Loucy (cell line): Measurements from ENCODE around the gene ATP6V0A4.

Source experiments
- H2AFZ ChIP-seq: fragments of 200-600 bp; sonication (generic); 2 replicates; pipeline ENCODE4 v1.6.0; 2016; ENCODE audit warnings: antibody characterized with exemption, mild to moderate bottlenecking, low read length, moderate library complexity
- H3F3A ChIP-seq: fragments of 200-600 bp; 2 replicates; pipeline ENCODE4 v1.6.0; 2016; ENCODE audit warnings: antibody characterized with exemption, low read depth, mild to moderate bottlenecking
- H3K27me3 ChIP-seq: fragments of 200-600 bp; sonication (generic); 2 replicates; pipeline ENCODE4 v1.6.1; 2014; ENCODE audit warnings: low read length, mild to moderate bottlenecking; ENCODE audit not compliant: insufficient read depth, poor library complexity, severe bottlenecking
- H3K36me3 ChIP-seq: fragments of 200-600 bp; sonication (generic); 2 replicates; pipeline ENCODE4 v1.6.1; 2016; ENCODE audit warnings: low read length; ENCODE audit not compliant: insufficient read depth
- H3K4me1 ChIP-seq: fragments of 200-600 bp; sonication (generic); 2 replicates; pipeline ENCODE4 v1.5.1; 2014; ENCODE audit warnings: low read length, mild to moderate bottlenecking; ENCODE audit not compliant: insufficient read depth, poor library complexity, severe bottlenecking
- H3K4me2 ChIP-seq: fragments of 200-600 bp; sonication (generic); 2 replicates; pipeline ENCODE4 v1.6.0; 2014; ENCODE audit warnings: antibody characterized with exemption, low read length, low read depth, mild to moderate bottlenecking; ENCODE audit not compliant: poor library complexity, severe bottlenecking
- H3K4me3 ChIP-seq: fragments of 200-600 bp; sonication (generic); 2 replicates; pipeline ENCODE4 v1.5.1; 2014; ENCODE audit warnings: low read length, mild to moderate bottlenecking, mixed read lengths; ENCODE audit not compliant: poor library complexity, severe bottlenecking
- H3K79me2 ChIP-seq: fragments of 200-600 bp; sonication (generic); 2 replicates; pipeline ENCODE4 v1.6.1; 2014; ENCODE audit warnings: low read length; ENCODE audit not compliant: insufficient read depth
- H3K9ac ChIP-seq: fragments of 200-600 bp; sonication (generic); 2 replicates; pipeline ENCODE4 v1.6.0; 2014; ENCODE audit warnings: mild to moderate bottlenecking, low read depth, low read length, moderate library complexity; ENCODE audit not compliant: poor library complexity, severe bottlenecking
- H3K9me2 ChIP-seq: fragments of 200-600 bp; sonication (generic); replicated peaks from 2 replicates; pipeline ENCODE4 v1.6.1; 2016; ENCODE audit warnings: low read depth, low read length, mixed read lengths
- H3K9me3 ChIP-seq: fragments of 200-600 bp; sonication (generic); 2 replicates; pipeline ENCODE4 v1.6.1; 2014; ENCODE audit warnings: mild to moderate bottlenecking, antibody characterized with exemption, low read length, low read depth; ENCODE audit not compliant: insufficient read depth
- H4K20me1 ChIP-seq: fragments of 200-600 bp; sonication (generic); 2 replicates; pipeline ENCODE4 v1.6.0; 2014; ENCODE audit warnings: antibody characterized with exemption, low read length, mild to moderate bottlenecking; ENCODE audit not compliant: insufficient read depth, poor library complexity, severe bottlenecking
- EZH2phosphoT487 ChIP-seq: fragments of 200-600 bp; IDR thresholded peaks from 2 replicates; pipeline ENCODE4 v1.6.1; 2018; ENCODE audit warnings: antibody characterized with exemption, mild to moderate bottlenecking, moderate library complexity, borderline replicate concordance
- TF ChIP-seq, protein P1 (sequence below): fragments of 200-600 bp; sonication (generic); conservative IDR thresholded peaks from 2 replicates; pipeline ENCODE4 v1.5.1; 2014; ENCODE audit warnings: mild to moderate bottlenecking, antibody characterized with exemption, low read length

The ATP6V0A4 gene

DNA sequence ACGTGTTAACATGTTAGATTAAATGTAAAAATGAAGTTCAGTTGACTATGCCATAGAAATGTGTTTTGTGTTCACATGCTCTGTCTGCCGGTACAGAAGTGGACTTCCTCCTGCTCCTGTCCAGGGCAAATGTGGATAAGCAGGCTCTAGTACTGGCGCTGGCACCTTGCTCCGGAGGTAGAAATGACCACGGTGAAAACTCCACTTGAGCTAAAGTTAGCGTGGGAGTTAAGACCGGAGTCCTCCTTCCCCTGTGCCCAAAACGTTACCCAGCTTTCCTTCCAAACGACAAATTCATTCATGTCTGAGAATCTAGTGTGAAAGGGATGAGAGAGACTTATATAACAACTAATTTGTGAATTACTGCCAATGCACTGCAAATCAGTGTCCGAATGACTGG is 35.0 kb upstream of the ATP6V0A4 start:
- H3K79me2 ChIP-seq = no peaks in the 10 kb centered on the region
- H3K4me1 ChIP-seq = no peaks in the 10 kb centered on the region
- TF ChIP-seq EZH2phosphoT487 = no peak
- TF ChIP-seq, protein P1, sequence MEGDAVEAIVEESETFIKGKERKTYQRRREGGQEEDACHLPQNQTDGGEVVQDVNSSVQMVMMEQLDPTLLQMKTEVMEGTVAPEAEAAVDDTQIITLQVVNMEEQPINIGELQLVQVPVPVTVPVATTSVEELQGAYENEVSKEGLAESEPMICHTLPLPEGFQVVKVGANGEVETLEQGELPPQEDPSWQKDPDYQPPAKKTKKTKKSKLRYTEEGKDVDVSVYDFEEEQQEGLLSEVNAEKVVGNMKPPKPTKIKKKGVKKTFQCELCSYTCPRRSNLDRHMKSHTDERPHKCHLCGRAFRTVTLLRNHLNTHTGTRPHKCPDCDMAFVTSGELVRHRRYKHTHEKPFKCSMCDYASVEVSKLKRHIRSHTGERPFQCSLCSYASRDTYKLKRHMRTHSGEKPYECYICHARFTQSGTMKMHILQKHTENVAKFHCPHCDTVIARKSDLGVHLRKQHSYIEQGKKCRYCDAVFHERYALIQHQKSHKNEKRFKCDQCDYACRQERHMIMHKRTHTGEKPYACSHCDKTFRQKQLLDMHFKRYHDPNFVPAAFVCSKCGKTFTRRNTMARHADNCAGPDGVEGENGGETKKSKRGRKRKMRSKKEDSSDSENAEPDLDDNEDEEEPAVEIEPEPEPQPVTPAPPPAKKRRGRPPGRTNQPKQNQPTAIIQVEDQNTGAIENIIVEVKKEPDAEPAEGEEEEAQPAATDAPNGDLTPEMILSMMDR = no peak
- no peaks in the 10 kb centered on the region for H4K20me1 ChIP-seq
- no peaks in the 10 kb centered on the region for H3K9me2 ChIP-seq
- no peaks in the 10 kb centered on the region for H3K9me3 ChIP-seq
- no peak overlapping the region for H3K4me2 ChIP-seq
- no peaks in the 10 kb centered on the region for H3F3A ChIP-seq
- no peaks in the 10 kb centered on the region for H3K27me3 ChIP-seq
- H2AFZ ChIP-seq = no peak overlapping the region
- H3K36me3 ChIP-seq = peaks cover 17% of the 10 kb centered on the region; the same call in 1 of the 2 replicates
- no peak overlapping the region for H3K9ac ChIP-seq
- H3K4me3 ChIP-seq = no peak overlapping the region

DNA sequence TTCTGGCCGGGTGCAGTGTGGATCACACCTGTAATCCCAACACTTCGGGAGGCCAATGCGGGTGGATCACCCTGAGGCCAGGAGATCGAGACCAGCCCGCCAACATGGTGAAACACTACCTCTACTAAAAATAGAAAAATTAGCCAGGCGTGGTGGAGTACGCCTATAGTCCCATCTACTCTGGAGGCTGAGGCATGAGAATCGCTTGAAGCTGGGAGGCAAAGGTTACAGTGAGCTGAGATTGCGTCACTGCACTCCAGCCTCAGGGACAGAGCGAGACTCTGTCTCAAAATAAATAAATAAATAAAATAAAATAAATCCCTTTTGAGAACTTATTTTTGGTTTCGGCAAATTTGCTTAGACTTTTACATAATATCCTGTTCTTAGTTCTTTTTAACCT is 31.3 kb upstream of the ATP6V0A4 start:
- Histone ChIP-seq H3K4me2 (no peak overlapping the region), H3K79me2 (no peaks in the 10 kb centered on the region), H3K9me2 (no peaks in the 10 kb centered on the region), H3F3A (no peaks in the 10 kb centered on the region), H3K4me1 (no peaks in the 10 kb centered on the region), H4K20me1 (no peaks in the 10 kb centered on the region), H3K9ac (no peak overlapping the region), H3K36me3 (no peaks in the 10 kb centered on the region), H3K9me3 (no peaks in the 10 kb centered on the region), H2AFZ (no peak overlapping the region), H3K27me3 (no peaks in the 10 kb centered on the region), H3K4me3 (no peak overlapping the region)
- TF ChIP-seq, protein P1 = no peak
- no peak for TF ChIP-seq EZH2phosphoT487

DNA sequence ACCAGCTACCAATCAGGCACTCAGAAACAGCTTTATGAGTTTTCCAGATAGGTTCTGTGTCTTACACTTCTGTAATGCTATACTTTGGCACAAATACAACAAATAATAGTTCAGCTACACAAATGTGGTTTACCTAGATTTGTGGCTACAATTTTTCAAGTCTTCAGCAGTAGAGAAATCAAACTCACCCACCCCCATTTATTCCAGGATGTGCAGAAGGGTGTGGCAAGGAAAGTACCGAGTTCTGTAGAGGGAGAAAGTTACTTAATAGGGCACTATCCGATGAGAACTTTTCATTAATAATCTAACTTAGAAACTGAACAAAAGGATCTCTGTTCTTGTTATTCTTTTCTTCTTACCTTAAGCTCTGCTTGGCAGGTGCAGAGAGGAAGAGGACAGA is 30.3 kb upstream of the ATP6V0A4 start:
- Histone ChIP-seq H3K4me2 (no peak overlapping the region), H3K36me3 (no peaks in the 10 kb centered on the region), H3K4me1 (no peaks in the 10 kb centered on the region), H3K79me2 (no peaks in the 10 kb centered on the region), H3K27me3 (no peaks in the 10 kb centered on the region), H3K9me3 (no peaks in the 10 kb centered on the region), H3K9me2 (no peaks in the 10 kb centered on the region), H2AFZ (no peak overlapping the region), H3F3A (no peaks in the 10 kb centered on the region), H3K4me3 (no peak overlapping the region), H3K9ac (no peak overlapping the region), H4K20me1 (no peaks in the 10 kb centered on the region)
- TF ChIP-seq EZH2phosphoT487 = no peak
- TF ChIP-seq, protein P1 = no peak
